Measurements from ENCODE around the gene KCNAB2. TPM values are rescaled to one million over a fixed set of nuclear protein-coding genes. Genes with fewer than 3 reads are reported as not detected.

Gene KCNAB2
- total and polyA plus RNA-seq, 4 donors, result 1.8 to 5.9 (median 4.5) TPM

- TF ChIP-seq FOXA1 (IDR thresholded peaks at IDR 0.05) (no peak), EGR1 (IDR thresholded peaks at IDR 0.05; ENCODE audit: low read depth in 2 of 2) (no peak), GABPA (IDR thresholded peaks at IDR 0.05 in 1 of 2, conservative IDR thresholded peaks at IDR 0.05 in 1 of 2) (no peak), YY1 (IDR thresholded peaks at IDR 0.05) (no peak), JUND (IDR thresholded peaks at IDR 0.05) (no peak), NR2F2 (IDR thresholded peaks at IDR 0.05) (no peak), ZBTB33 (IDR thresholded peaks at IDR 0.05) (no peak), RXRA (IDR thresholded peaks at IDR 0.05) (no peak), CTCF (IDR thresholded peaks at IDR 0.05; ENCODE audit: low read depth, low read length, missing input control) (no peak), TAF1 (conservative IDR thresholded peaks at IDR 0.05) (no peak), REST (IDR thresholded peaks at IDR 0.05) (no peak), SP1 (IDR thresholded peaks at IDR 0.05) (no peak)
- 58% methylated on average over 12 of the region's 12 CpGs for WGBS
- no peak overlapping the region for H3K4me3 ChIP-seq (ENCODE audit: low read depth in 1 of 3, low read length in 3 of 3)
- no peak overlapping the region for H3K9ac ChIP-seq (ENCODE audit: low read depth in 1 of 2, low read length in 2 of 2)
- no peaks in the 10 kb centered on the region for H3K9me3 ChIP-seq (ENCODE audit: control insufficient read depth in 4 of 4, low read length in 3 of 4)
- H3K4me1 ChIP-seq (ENCODE audit: control insufficient read depth in 4 of 4, insufficient read depth in 4 of 4, low read length in 3 of 4), result no peaks in the 10 kb centered on the region
- H3K27ac ChIP-seq (ENCODE audit: low read depth in 1 of 2, low read length in 2 of 2), result no peak overlapping the region
- no peak for DNase-seq (ENCODE audit: low spot score)
- no peaks in the 10 kb centered on the region for H3K36me3 ChIP-seq (ENCODE audit: control insufficient read depth in 4 of 4, insufficient read depth in 3 of 4, low read depth in 1 of 4, low read length in 3 of 4)
- H3K27me3 ChIP-seq (ENCODE audit: control insufficient read depth in 4 of 4, insufficient read depth in 4 of 4, low read length in 3 of 4), result no peaks in the 10 kb centered on the region
Measured at GRCh38 chr1:6080469-6080868, 34.8 kb downstream of the KCNAB2 start.

GRCh38 chr1:6081901-6082300 is 36.2 kb downstream of the KCNAB2 start:
- TF ChIP-seq MAX (IDR thresholded peaks at IDR 0.05) (no peak), NR2F2 (IDR thresholded peaks at IDR 0.05) (no peak), RXRA (IDR thresholded peaks at IDR 0.05) (no peak), RAD21 (IDR thresholded peaks at IDR 0.05) (no peak), HNF4A (conservative IDR thresholded peaks at IDR 0.05) (no peak), ATF3 (IDR thresholded peaks at IDR 0.05) (no peak), CTCF (IDR thresholded peaks at IDR 0.05; ENCODE audit: low read depth, low read length, missing input control) (no peak), SP1 (IDR thresholded peaks at IDR 0.05) (no peak), HNF4G (IDR thresholded peaks at IDR 0.05) (no peak), REST (IDR thresholded peaks at IDR 0.05) (no peak), FOXA1 (IDR thresholded peaks at IDR 0.05) (no peak), GABPA (IDR thresholded peaks at IDR 0.05 in 1 of 2, conservative IDR thresholded peaks at IDR 0.05 in 1 of 2) (no peak), JUND (IDR thresholded peaks at IDR 0.05) (no peak), FOXA2 (IDR thresholded peaks at IDR 0.05) (no peak), EGR1 (IDR thresholded peaks at IDR 0.05; ENCODE audit: low read depth in 2 of 2) (no peak)
- Histone ChIP-seq H3K27ac (ENCODE audit: low read depth in 1 of 2, low read length in 2 of 2) (no peak overlapping the region), H3K4me3 (ENCODE audit: low read depth in 1 of 3, low read length in 3 of 3) (no peak overlapping the region), H3K27me3 (ENCODE audit: control insufficient read depth in 4 of 4, insufficient read depth in 4 of 4, low read length in 3 of 4) (no peaks in the 10 kb centered on the region), H3K9ac (ENCODE audit: low read depth in 1 of 2, low read length in 2 of 2) (no peak overlapping the region), H3K36me3 (ENCODE audit: control insufficient read depth in 4 of 4, insufficient read depth in 3 of 4, low read depth in 1 of 4, low read length in 3 of 4) (no peaks in the 10 kb centered on the region), H3K9me3 (ENCODE audit: control insufficient read depth in 4 of 4, low read length in 3 of 4) (no peaks in the 10 kb centered on the region), H3K4me1 (ENCODE audit: control insufficient read depth in 4 of 4, insufficient read depth in 4 of 4, low read length in 3 of 4) (no peaks in the 10 kb centered on the region)
- DNase-seq (ENCODE audit: low spot score), result no peak
- WGBS, result 86% methylated on average over 12 of the region's 12 CpGs

Data from liver (tissue), 9 donors.